Bladder microvascular endothelial cell (primary cell): ENCODE data around the gene CSNK1E. TPM values are rescaled to one million over a fixed set of nuclear protein-coding genes. Genes with fewer than 3 reads are reported as not detected.

Experiments used
- total RNA-seq: library from RNA; depleted of rRNA; stranded (reverse); fragments of >200 nt; gene quantifications from 2 replicates; pipeline ENCODE4 v1.2.3, GENCODE V29; 2014

Gene CSNK1E
- total RNA-seq, result 95.7 and 147 TPM in 2 replicates

GRCh38 chr22:38317122-38317994 lies at the start of gene CSNK1E:
CSNK1E (minus strand) TSS chr22:38317433; CDS start chr22:38314157, 3,276 bp downstream.

GRCh38 chr22:38272373-38273134 lies 44.7 kb downstream of the CSNK1E start, which contains the start of gene TMEM184B:
TMEM184B (minus strand) TSS chr22:38273010; CDS start chr22:38247961, 25,049 bp downstream.

Other genes starting within 250 kb of the CSNK1E start
- 0.16 TPM in 1 of 2 replicates, not detected in the other for gene SLC16A8, start 233.2 kb downstream of the CSNK1E start, total RNA-seq
- gene BAIAP2L2, start 206.7 kb downstream of the CSNK1E start, total RNA-seq, result 0.16 and 0.19 TPM in 2 replicates
- gene PLA2G6, start 135.6 kb downstream of the CSNK1E start, total RNA-seq, result 3.2 and 8.3 TPM in 2 replicates
- 51.8 and 127 TPM in 2 replicates for gene MAFF, start 115.4 kb downstream of the CSNK1E start, total RNA-seq
- 16.7 and 43.5 TPM in 2 replicates for gene TMEM184B, start 44.4 kb downstream of the CSNK1E start, total RNA-seq
- gene KCNJ4, start 137.8 kb upstream of the CSNK1E start, total RNA-seq, result not detected in 2 replicates
- 16.7 and 27.7 TPM in 2 replicates for gene KDELR3, start 150.7 kb upstream of the CSNK1E start, total RNA-seq
- 465 and 497 TPM in 2 replicates for gene DDX17, start 188.9 kb upstream of the CSNK1E start, total RNA-seq